AG04449 (cell line): ENCODE measurements around the gene SEPTIN11.

ENCODE experiments used
- CTCF ChIA-PET: fragments of 350-600 bp; formaldehyde crosslinking; extraction: SDS; loops from one replicate; lab custom pipeline; 2021; ENCODE audit warnings: antibody characterized with exemption; lab: Yijun Ruan, JAX
- POLR2A ChIA-PET: fragments of 400-600, 350-600 bp; formaldehyde crosslinking; extraction: SDS; loops from one replicate; lab custom pipeline; 2020; ENCODE audit warnings: antibody characterized with exemption, inconsistent platforms; lab: Yijun Ruan, JAX
- DNase-seq: peaks from one replicate; pipeline ENCODE4 v3.0.0-alpha.2; 2010; ENCODE audit warnings: low read depth, low spot score
- H3K4me3 ChIP-seq: 2 replicates; pipeline ENCODE4 v1.5.1; 2011; ENCODE audit warnings: low read depth, mild to moderate bottlenecking, control low read depth, low read length
- CTCF ChIP-seq: IDR thresholded peaks from one replicate; pipeline ENCODE4 v1.5.1; 2011; ENCODE audit warnings: mild to moderate bottlenecking, moderate library complexity, low read length, control low read depth, inconsistent platforms; ENCODE audit not compliant: insufficient read depth; ENCODE audit errors: missing control alignments

Gene SEPTIN11

GRCh38 chr4:76998251-76998901 is 48.8 kb downstream of the SEPTIN11 start:
- no peak overlapping the region for H3K4me3 ChIP-seq
- DNase-seq = no peak
- ChIA-PET POLR2A (no interaction called here), CTCF (interaction anchor here (1.1 kb wide), 1 partner anchor 47 kb away, joined by 3 read pairs; no protein-coding TSS in a partner anchor)
- no peak for TF ChIP-seq CTCF
